AG10803 (cell line): ENCODE measurements around the gene WWOX.

Source experiments
- DNase-seq: peaks from one replicate; pipeline ENCODE4 v3.0.0; 2010; ENCODE audit warnings: low read depth
- H3K4me3 ChIP-seq: 2 replicates; pipeline ENCODE4 v1.5.1; 2011; ENCODE audit warnings: mild to moderate bottlenecking, low read length, control low read depth
- TF ChIP-seq, protein P1 (sequence below): conservative IDR thresholded peaks from 2 replicates; pipeline ENCODE4 v1.5.1; 2011; ENCODE audit warnings: mild to moderate bottlenecking, low read length, control low read depth, inconsistent platforms

Gene WWOX

DNA sequence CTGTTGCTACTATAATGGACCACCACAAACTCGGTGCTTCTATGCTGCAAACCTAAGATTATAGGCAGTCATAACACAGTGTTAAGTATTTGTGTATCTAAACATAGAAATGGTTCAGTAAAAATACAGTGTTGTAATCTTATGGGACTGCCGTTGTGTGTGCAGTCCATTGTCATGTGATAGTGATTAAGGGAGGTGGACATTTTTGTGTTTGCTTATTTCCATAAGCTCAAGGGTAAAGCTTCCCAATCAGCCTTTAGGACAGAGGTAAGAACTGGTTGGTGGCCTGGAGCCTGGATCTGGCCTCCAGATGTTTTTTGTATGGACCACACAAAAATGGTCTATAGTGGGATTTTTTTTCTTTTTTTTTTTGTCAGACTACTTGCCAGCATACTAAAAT is 29.9 kb downstream of the WWOX start:
- TF ChIP-seq, protein P1, sequence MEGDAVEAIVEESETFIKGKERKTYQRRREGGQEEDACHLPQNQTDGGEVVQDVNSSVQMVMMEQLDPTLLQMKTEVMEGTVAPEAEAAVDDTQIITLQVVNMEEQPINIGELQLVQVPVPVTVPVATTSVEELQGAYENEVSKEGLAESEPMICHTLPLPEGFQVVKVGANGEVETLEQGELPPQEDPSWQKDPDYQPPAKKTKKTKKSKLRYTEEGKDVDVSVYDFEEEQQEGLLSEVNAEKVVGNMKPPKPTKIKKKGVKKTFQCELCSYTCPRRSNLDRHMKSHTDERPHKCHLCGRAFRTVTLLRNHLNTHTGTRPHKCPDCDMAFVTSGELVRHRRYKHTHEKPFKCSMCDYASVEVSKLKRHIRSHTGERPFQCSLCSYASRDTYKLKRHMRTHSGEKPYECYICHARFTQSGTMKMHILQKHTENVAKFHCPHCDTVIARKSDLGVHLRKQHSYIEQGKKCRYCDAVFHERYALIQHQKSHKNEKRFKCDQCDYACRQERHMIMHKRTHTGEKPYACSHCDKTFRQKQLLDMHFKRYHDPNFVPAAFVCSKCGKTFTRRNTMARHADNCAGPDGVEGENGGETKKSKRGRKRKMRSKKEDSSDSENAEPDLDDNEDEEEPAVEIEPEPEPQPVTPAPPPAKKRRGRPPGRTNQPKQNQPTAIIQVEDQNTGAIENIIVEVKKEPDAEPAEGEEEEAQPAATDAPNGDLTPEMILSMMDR = no peak
- no peak for DNase-seq
- H3K4me3 ChIP-seq = no peak overlapping the region

DNA sequence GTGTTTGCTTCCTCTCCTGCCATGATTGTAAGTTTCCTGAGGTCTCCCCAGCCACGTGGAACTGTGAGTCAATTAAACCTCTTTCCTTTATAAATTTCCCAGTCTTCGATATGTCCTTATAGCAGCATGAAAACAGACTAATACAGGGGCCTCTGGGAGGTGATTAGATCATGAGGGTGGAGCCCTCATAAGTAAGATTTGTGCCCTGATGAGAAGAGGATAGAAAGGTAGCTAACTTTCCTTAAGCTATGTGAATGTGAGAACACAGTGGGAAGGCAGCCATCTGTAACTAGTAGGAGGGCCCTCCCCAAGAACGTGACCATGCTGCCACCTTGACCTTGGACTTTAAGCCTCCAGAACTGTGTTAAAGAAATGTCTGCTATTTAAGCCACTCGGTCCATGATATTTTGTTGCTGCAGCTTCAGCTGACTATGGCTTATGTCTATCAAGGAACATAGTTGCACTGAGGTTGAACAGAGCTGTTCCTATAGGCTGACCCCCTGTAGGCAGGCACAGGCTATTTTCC is 30.7 kb downstream of the WWOX start:
- H3K4me3 ChIP-seq = no peak overlapping the region
- TF ChIP-seq, protein P1 = no peak

DNA sequence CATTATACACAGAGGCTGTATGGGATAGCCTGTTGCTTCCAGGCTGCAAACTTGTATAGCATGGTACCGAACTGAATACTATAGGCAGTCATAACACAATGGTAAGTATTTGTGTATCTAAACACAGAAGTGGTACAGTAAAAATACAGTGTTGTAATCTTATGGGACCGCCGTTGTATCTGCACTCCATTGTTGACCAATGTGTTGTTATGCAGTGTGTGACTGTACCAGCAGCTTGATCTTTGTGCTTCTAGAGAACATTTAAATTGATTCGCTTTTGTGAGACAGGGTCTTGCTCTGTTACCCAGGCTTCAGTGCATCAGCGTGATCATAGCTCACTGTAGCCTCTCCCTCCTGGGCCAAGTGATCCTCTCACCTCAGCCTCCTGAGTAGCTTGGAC is 31.5 kb downstream of the WWOX start:
- no peak overlapping the region for H3K4me3 ChIP-seq
- no peak for DNase-seq
- TF ChIP-seq, protein P1 = no peak

More for the DNA sequence above, 30.7 kb downstream of the WWOX start:
- DNase-seq = no peak

- no peak for DNase-seq
- TF ChIP-seq, protein P1 = no peak
- H3K4me3 ChIP-seq = no peak overlapping the region
Observed at GRCh38 chr16:78133919-78134318, 34.5 kb downstream of the WWOX start.

GRCh38 chr16:78134944-78135619 is 35.6 kb downstream of the WWOX start:
- TF ChIP-seq, protein P1 = no peak
- H3K4me3 ChIP-seq = no peak overlapping the region
- DNase-seq = no peak

- DNase-seq = no peak
- TF ChIP-seq, protein P1 = no peak
- no peak overlapping the region for H3K4me3 ChIP-seq
Observed at GRCh38 chr16:78137179-78137578, 37.7 kb downstream of the WWOX start.

GRCh38 chr16:78137782-78138616 is 38.5 kb downstream of the WWOX start:
- TF ChIP-seq, protein P1 = no peak
- DNase-seq = no peak
- H3K4me3 ChIP-seq = no peak overlapping the region
